Sigmoid colon (tissue), 4 donors: ENCODE measurements around the gene LRRTM4.

Source experiments
- CTCF ChIP-seq, 4 experiments: fragments of 450-650 bp in 3 of 4; fragments of 200-600 bp in 1 of 4; IDR thresholded peaks; one replicate each; pipeline ENCODE4 v1.5.1; 2016 to 2019; ENCODE audit warnings: antibody characterized with exemption in 4 of 4, mild to moderate bottlenecking in 3 of 4, moderate library complexity in 2 of 4
- POLR2A ChIP-seq, 2 donors: fragments of 450-650 bp; IDR thresholded peaks; one replicate each; pipeline ENCODE4 v1.6.1; 2016; ENCODE audit warnings: antibody characterized with exemption in 2 of 2, mild to moderate bottlenecking in 2 of 2, moderate library complexity in 2 of 2
- POLR2AphosphoS5 ChIP-seq, 4 donors: sonication (generic); formaldehyde crosslinking; IDR thresholded peaks; one replicate each; pipeline ENCODE4 v1.6.1; 2017; ENCODE audit warnings: antibody characterized with exemption in 4 of 4

GRCh38 chr2:77101796-77102452 lies 420.3 kb downstream of the LRRTM4 start:
- TF ChIP-seq CTCF (IDR thresholded peaks at IDR 0.05) (no peak), POLR2AphosphoS5 (IDR thresholded peaks at IDR 0.05) (no peak), POLR2A (IDR thresholded peaks at IDR 0.05) (no peak)
